HepG2 (cell line): ENCODE data around the gene DPH5. TPM values are rescaled to one million over a fixed set of nuclear protein-coding genes. Genes with fewer than 3 reads are reported as not detected.

Experiments used
- ATAC-seq: fragments of 200-7000 bp; cut with Tn5 transposase; 3 replicates; pipeline ENCODE4 v1.9.1; 2020; ENCODE audit warnings: mild to moderate bottlenecking, moderate library complexity
- BruUV-seq: library from RNA; stranded (reverse); fragments of 400-500 nt; replicated peaks from 2 replicates; lab custom pipeline; 2021; lab: Mats Ljungman, UMichigan
- CTCF ChIA-PET: fragments of 300-600 bp; formaldehyde crosslinking; extraction: SDS; loops from one replicate; lab custom pipeline; 2021; ENCODE audit warnings: low total read pairs, inconsistent platforms, low intra/inter-chr PET ratio; lab: Yijun Ruan, JAX
- POLR2A ChIA-PET: fragments of 350-600 bp; sonication (Branson Sonifier 250); formaldehyde crosslinking; loops from one replicate; lab custom pipeline; 2020; ENCODE audit warnings: antibody characterized with exemption, inconsistent platforms; lab: Yijun Ruan, JAX
- DNase-seq: peaks from one replicate; pipeline ENCODE4 v3.0.0-alpha.2; 2015; ENCODE audit warnings: low spot score
- FAIRE-seq: peaks from 3 replicates; lab custom pipeline; 2011; peaks lifted over from hg19 to GRCh38; lab: Jason Lieb, UNC
- H2AFZ ChIP-seq: one replicate; pipeline ENCODE4 v1.6.1; 2011; ENCODE audit warnings: low read length, inconsistent platforms
- H3K27ac ChIP-seq: fragments of 300-600 bp; 3 replicates; pipeline ENCODE4 v1.8.0; 2011; ENCODE audit warnings: mixed run types, mild to moderate bottlenecking, mixed read lengths, low read length, inconsistent platforms; ENCODE audit not compliant: insufficient read depth; ENCODE audit errors: extremely low read length
- H3K27me3 ChIP-seq, 2 experiments: fragments of 200-600 bp in 1 of 2; 2 replicates in 1 of 2; 3 replicates in 1 of 2; pipeline versions ENCODE4 v1.6.0 to v1.8.0; 2011; ENCODE audit warnings: low read length in 2 of 2, mild to moderate bottlenecking in 2 of 2, moderate library complexity in 2 of 2, inconsistent platforms in 1 of 2; ENCODE audit not compliant: insufficient read depth in 2 of 2, control insufficient read depth in 1 of 2
- H3K36me3 ChIP-seq, 2 experiments: fragments of 200-600 bp in 1 of 2; replicated peaks in 1 of 2; 2 replicates in 1 of 2; 3 replicates in 1 of 2; pipeline versions ENCODE4 v1.5.1 to v1.8.0; 2011; ENCODE audit warnings: low read length in 2 of 2, inconsistent platforms in 1 of 2; ENCODE audit not compliant: insufficient read depth in 2 of 2, control insufficient read depth in 1 of 2
- H3K4me1 ChIP-seq: 2 replicates; pipeline ENCODE4 v1.5.1; 2012; ENCODE audit warnings: low read length, inconsistent platforms; ENCODE audit not compliant: insufficient read depth
- H3K4me2 ChIP-seq: 2 replicates; pipeline ENCODE4 v1.6.0; 2011; ENCODE audit warnings: low read depth, low read length, inconsistent platforms
- H3K4me3 ChIP-seq, 3 experiments: fragments of 200-600 bp in 1 of 3; sonication (generic), shearing (Covaris generic) in 1 of 3; replicated peaks in 1 of 3; 2 replicates each; pipeline ENCODE4 v1.5.1; 2011 to 2016; ENCODE audit warnings: low read length in 3 of 3, inconsistent platforms in 2 of 3, low read depth in 2 of 3, mild to moderate bottlenecking in 2 of 3, control low read depth in 1 of 3, mixed read lengths in 1 of 3; ENCODE audit not compliant: insufficient read depth in 1 of 3
- H3K79me2 ChIP-seq: one replicate; pipeline ENCODE4 v1.6.1; 2011; ENCODE audit warnings: low read length, inconsistent platforms; ENCODE audit not compliant: insufficient read depth
- H3K9ac ChIP-seq: 2 replicates; pipeline ENCODE4 v1.6.0; 2011; ENCODE audit warnings: mild to moderate bottlenecking, low read depth, low read length, inconsistent platforms; ENCODE audit not compliant: insufficient read depth
- H3K9me3 ChIP-seq: 2 replicates; pipeline ENCODE4 v1.5.1; 2012; ENCODE audit warnings: mild to moderate bottlenecking, low read length
- H4K20me1 ChIP-seq: 2 replicates; pipeline ENCODE4 v1.6.0; 2011; ENCODE audit warnings: inconsistent platforms, mild to moderate bottlenecking, low read length, moderate library complexity; ENCODE audit not compliant: insufficient read depth
- DPF2 ChIP-seq: sonication (generic); formaldehyde crosslinking; IDR thresholded peaks from 2 replicates; pipeline ENCODE4 v1.4.0; 2020; ENCODE audit warnings: mild to moderate bottlenecking, low read depth, missing genetic modification reagents, borderline replicate concordance
- FOXM1 ChIP-seq: sonication (generic); formaldehyde crosslinking; IDR thresholded peaks from 2 replicates; pipeline ENCODE4 v1.5.0; 2020; ENCODE audit warnings: missing genetic modification reagents
- GATA4 ChIP-seq: sonication (generic); IDR thresholded peaks from 2 replicates; pipeline ENCODE4 v1.6.1; 2016; ENCODE audit warnings: antibody characterized with exemption, low read depth, borderline replicate concordance
- KDM6A ChIP-seq: IDR thresholded peaks from 2 replicates; pipeline ENCODE4 v1.6.1; 2016; ENCODE audit warnings: low read depth
- RFXANK ChIP-seq: IDR thresholded peaks from 2 replicates; pipeline ENCODE4 v1.6.1; 2016
- SRSF4 ChIP-seq: fragments of 200-400 bp; formaldehyde crosslinking; IDR thresholded peaks from one replicate; pipeline ENCODE4 v1.6.1; 2018; ENCODE audit warnings: mild to moderate bottlenecking, low read depth, low read length, moderate library complexity; ENCODE audit not compliant: poor library complexity, severe bottlenecking
- ZFYVE20 ChIP-seq: sonication (generic); formaldehyde crosslinking; IDR thresholded peaks from 2 replicates; pipeline ENCODE4 v1.8.0; 2023; ENCODE audit warnings: low read depth, mild to moderate bottlenecking, moderate library complexity, missing genetic modification reagents, borderline replicate concordance
- ZNF136 ChIP-seq: sonication (generic); formaldehyde crosslinking; IDR thresholded peaks from 2 replicates; pipeline ENCODE4 v1.8.1; 2022; ENCODE audit warnings: low read depth, mild to moderate bottlenecking, moderate library complexity, missing genetic modification reagents
- ZNF292 ChIP-seq: sonication (generic); formaldehyde crosslinking; IDR thresholded peaks from 2 replicates; pipeline ENCODE4 v1.8.1; 2022; ENCODE audit warnings: mild to moderate bottlenecking, low read depth, missing genetic modification reagents, borderline replicate concordance
- ZNF543 ChIP-seq: sonication (generic); formaldehyde crosslinking; IDR thresholded peaks from 2 replicates; pipeline ENCODE4 v1.4.0; 2020; ENCODE audit warnings: mild to moderate bottlenecking, missing genetic modification reagents
- ZNF572 ChIP-seq: sonication (generic); formaldehyde crosslinking; IDR thresholded peaks from 2 replicates; pipeline ENCODE4 v1.5.1; 2020; ENCODE audit warnings: mild to moderate bottlenecking, missing genetic modification reagents
- WGBS: methylation state at CpG from one replicate; pipeline ENCODE4 v1.1.6; 2017; ENCODE audit warnings: low lambda C conversion rate; 5-methylcytosine and 5-hydroxymethylcytosine counted together
- in situ Hi-C: cut with HindIII; loops from 2 replicates; pipeline ENCODE4 v1.10.0; 2017; ENCODE audit warnings: low pct_unique_long_range_greater_than_20kb; ENCODE audit not compliant: extremely low pct_ligation_motif_present
- intact Hi-C: fragments of 100-400 bp; cut with micrococcal nuclease; formaldehyde crosslinking; loops from one replicate; pipeline ENCODE4 v1.10.0; 2022; ENCODE audit not compliant: unreplicated experiment
- polyA plus RNA-seq, 8 experiments: library from polyadenylated mRNA; depleted of rRNA in 3 of 8; stranded (reverse) in 7 of 8; unstranded in 1 of 8; fragments of >200 nt; fragmentation: Illumina TruSeq in 4 of 8; extraction: Trizol in 4 of 8; gene quantifications; 2 replicates each; pipeline versions ENCODE4 v1.2.1 to v1.2.3, GENCODE V29; 2011 to 2016; ENCODE audit warnings: low read depth in 4 of 8, missing spikeins in 1 of 8, mixed read lengths in 1 of 8; ENCODE audit not compliant: insufficient read depth in 1 of 8
- total RNA-seq, 5 experiments: library from RNA; depleted of rRNA; stranded (reverse); fragments of >200 nt; fragmentation: Illumina TruSeq; extraction: Trizol; gene quantifications; 2 replicates each; pipeline ENCODE4 v1.2.3, GENCODE V29; 2016; ENCODE audit warnings: low read depth in 1 of 5
- TF ChIP-seq, protein P1 (sequence below): IDR thresholded peaks from 2 replicates; pipeline ENCODE4 v1.6.1; 2016; ENCODE audit warnings: missing biosample characterization, missing genetic modification reagents, low read depth
- TF ChIP-seq, protein P2 (sequence below): sonication (generic); formaldehyde crosslinking; IDR thresholded peaks from 2 replicates; pipeline ENCODE4 v1.4.0; 2020; ENCODE audit warnings: mild to moderate bottlenecking, missing genetic modification reagents
- TF ChIP-seq, protein P3 (sequence below): sonication (generic); formaldehyde crosslinking; IDR thresholded peaks from 2 replicates; pipeline ENCODE4 v1.4.0; 2020; ENCODE audit warnings: missing genetic modification reagents

DPH5 gene
- total and polyA plus RNA-seq, 2 of the 13 experiments (the other 11 are each of a cell fraction or from before 2014, with no cell fraction given) = 53.2 to 79.6 TPM

DNA sequence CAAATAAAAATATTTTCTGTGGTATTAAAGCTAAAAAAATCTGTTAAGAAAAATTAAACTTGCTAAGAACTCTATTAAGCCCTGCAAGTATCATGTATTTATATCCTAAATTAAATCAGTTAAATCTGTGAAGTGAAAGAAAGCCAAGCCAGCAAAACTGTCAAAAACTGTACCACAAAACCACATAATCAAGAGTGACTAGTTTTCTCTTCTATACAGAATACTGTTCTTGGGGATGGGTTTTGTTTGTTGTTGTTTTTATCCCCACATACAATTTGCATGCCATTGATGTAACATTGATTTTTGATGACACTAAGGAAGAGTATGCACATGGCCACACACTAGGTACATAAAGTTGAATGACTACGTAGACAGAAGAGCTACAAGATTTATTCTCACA lies 20.4 kb downstream of the DPH5 start:
- no peak overlapping the region for H2AFZ ChIP-seq
- no peak for ATAC-seq
- H3K4me1 ChIP-seq = peaks cover 50% of the 10 kb centered on the region
- FAIRE-seq = no peak
- H3K9ac ChIP-seq = no peak overlapping the region
- 98% methylated on average over 1 of the region's 1 CpG for WGBS
- POLR2A ChIA-PET = no interaction called here
- H3K36me3 ChIP-seq = peaks cover 0 to 11% of the 10 kb centered on the region in 2 experiments; a peak in 1 of 5 replicates
- no peaks in the 10 kb centered on the region for H3K9me3 ChIP-seq
- H3K4me3 ChIP-seq = no peak overlapping the region
- in situ Hi-C loops (no loop called here), intact Hi-C loops (loop anchor here (2.0 to 10.0 kb wide), 2 partner anchors 56 to 130 kb away; no protein-coding TSS in a partner anchor)
- DNase-seq = no peak
- no peak overlapping the region for H3K4me2 ChIP-seq
- no TSS peak for BruUV-seq
- H4K20me1 ChIP-seq = peaks cover 6% of the 10 kb centered on the region; the same call in 1 of the 2 replicates
- H3K27ac ChIP-seq = no peak overlapping the region
- TF ChIP-seq ZNF292 (CRISPR knock-in tag) (no peak), ZNF572 (CRISPR knock-in tag) (no peak), KDM6A (no peak), SRSF4 (no peak), ZNF136 (CRISPR knock-in tag) (no peak), ZNF543 (CRISPR knock-in tag) (no peak), RFXANK (no peak), ZFYVE20 (no peak), DPF2 (CRISPR knock-in tag) (no peak), GATA4 (no peak), FOXM1 (no peak)
- TF ChIP-seq, protein P1, sequence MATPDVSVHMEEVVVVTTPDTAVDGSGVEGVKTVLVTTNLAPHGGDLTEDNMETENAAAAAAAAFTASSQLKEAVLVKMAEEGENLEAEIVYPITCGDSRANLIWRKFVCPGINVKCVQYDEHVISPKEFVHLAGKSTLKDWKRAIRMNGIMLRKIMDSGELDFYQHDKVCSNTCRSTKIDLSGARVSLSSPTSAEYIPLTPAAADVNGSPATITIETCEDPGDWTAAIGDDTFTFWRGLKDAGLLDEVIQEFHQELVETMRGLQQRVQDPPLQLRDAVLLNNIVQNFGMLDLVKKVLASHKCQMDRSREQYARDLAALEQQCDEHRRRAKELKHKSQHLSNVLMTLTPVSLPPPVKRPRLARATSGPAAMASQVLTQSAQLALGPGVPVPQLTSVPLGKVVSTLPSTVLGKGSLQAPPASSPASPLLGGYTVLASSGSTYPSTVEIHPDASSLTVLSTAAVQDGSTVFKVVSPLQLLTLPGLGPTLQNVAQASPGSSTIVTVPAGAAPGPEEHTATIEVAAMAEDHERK (CRISPR knock-in tag) = no peak
- TF ChIP-seq, protein P2, sequence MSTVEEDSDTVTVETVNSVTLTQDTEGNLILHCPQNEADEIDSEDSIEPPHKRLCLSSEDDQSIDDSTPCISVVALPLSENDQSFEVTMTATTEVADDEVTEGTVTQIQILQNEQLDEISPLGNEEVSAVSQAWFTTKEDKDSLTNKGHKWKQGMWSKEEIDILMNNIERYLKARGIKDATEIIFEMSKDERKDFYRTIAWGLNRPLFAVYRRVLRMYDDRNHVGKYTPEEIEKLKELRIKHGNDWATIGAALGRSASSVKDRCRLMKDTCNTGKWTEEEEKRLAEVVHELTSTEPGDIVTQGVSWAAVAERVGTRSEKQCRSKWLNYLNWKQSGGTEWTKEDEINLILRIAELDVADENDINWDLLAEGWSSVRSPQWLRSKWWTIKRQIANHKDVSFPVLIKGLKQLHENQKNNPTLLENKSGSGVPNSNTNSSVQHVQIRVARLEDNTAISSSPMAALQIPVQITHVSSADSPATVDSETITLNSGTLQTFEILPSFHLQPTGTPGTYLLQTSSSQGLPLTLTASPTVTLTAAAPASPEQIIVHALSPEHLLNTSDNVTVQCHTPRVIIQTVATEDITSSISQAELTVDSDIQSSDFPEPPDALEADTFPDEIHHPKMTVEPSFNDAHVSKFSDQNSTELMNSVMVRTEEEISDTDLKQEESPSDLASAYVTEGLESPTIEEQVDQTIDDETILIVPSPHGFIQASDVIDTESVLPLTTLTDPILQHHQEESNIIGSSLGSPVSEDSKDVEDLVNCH (CRISPR knock-in tag) = no peak
- TF ChIP-seq, protein P3, sequence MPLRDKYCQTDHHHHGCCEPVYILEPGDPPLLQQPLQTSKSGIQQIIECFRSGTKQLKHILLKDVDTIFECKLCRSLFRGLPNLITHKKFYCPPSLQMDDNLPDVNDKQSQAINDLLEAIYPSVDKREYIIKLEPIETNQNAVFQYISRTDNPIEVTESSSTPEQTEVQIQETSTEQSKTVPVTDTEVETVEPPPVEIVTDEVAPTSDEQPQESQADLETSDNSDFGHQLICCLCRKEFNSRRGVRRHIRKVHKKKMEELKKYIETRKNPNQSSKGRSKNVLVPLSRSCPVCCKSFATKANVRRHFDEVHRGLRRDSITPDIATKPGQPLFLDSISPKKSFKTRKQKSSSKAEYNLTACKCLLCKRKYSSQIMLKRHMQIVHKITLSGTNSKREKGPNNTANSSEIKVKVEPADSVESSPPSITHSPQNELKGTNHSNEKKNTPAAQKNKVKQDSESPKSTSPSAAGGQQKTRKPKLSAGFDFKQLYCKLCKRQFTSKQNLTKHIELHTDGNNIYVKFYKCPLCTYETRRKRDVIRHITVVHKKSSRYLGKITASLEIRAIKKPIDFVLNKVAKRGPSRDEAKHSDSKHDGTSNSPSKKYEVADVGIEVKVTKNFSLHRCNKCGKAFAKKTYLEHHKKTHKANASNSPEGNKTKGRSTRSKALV = no peak
- TF ChIP-seq, all 625 proteins: peak for 0
- Histone ChIP-seq H3K79me2 (no peaks in the 10 kb centered on the region), H3K27me3 (no peaks in the 10 kb centered on the region)
- CTCF ChIA-PET = no interaction called here
